ENCODE results near the gene CFAP73. TPM values are rescaled to one million over a fixed set of nuclear protein-coding genes. Genes with fewer than 3 reads are reported as not detected.
"Not testable (repeated sequence)": the region's sequence is repeated elsewhere in the genome, so short reads cannot be mapped to it uniquely, and the experiment has no call there.

Gene CFAP73
- polyA plus RNA-seq, 1 donor, result 1.3 TPM

DNA sequence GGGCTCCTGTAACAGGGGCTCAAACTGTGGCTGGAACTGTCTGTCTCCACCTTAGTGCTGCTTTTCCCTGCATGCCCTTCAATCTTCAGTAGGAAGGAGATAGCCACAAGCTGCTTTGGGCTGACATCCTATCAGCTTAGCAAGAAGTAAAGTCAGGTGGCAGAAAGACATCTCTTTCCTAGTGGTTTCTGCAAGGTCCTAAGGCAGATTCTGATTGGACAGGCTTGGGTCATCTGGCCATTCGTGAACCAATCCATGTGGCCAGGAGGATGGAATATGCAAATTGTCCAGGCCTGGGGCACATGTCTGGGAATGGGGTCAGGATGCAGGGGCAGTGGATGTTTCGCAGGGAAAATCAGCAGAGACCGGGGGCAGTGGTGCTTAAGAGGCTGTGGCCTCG is 41.2 kb downstream of the CFAP73 start:
- no peak for DNase-seq

- no peak for DNase-seq
Measured at GRCh38 chr12:113191227-113191626, 41.7 kb downstream of the CFAP73 start.

GRCh38 chr12:113194971-113195391 is 45.5 kb downstream of the CFAP73 start:
- DNase-seq, result no peak

- no peak for DNase-seq
Measured at GRCh38 chr12:113195598-113195997, 46.1 kb downstream of the CFAP73 start.

- no peak for DNase-seq
Measured at GRCh38 chr12:113196582-113196981, 47.1 kb downstream of the CFAP73 start.

GRCh38 chr12:113196990-113197389 is 47.5 kb downstream of the CFAP73 start:
- DNase-seq, result peak; percentile 65

GRCh38 chr12:113197518-113198077 is 48.1 kb downstream of the CFAP73 start:
- no peak for DNase-seq

GRCh38 chr12:113198296-113198695 is 48.8 kb downstream of the CFAP73 start:
- DNase-seq, result no peak

DNA sequence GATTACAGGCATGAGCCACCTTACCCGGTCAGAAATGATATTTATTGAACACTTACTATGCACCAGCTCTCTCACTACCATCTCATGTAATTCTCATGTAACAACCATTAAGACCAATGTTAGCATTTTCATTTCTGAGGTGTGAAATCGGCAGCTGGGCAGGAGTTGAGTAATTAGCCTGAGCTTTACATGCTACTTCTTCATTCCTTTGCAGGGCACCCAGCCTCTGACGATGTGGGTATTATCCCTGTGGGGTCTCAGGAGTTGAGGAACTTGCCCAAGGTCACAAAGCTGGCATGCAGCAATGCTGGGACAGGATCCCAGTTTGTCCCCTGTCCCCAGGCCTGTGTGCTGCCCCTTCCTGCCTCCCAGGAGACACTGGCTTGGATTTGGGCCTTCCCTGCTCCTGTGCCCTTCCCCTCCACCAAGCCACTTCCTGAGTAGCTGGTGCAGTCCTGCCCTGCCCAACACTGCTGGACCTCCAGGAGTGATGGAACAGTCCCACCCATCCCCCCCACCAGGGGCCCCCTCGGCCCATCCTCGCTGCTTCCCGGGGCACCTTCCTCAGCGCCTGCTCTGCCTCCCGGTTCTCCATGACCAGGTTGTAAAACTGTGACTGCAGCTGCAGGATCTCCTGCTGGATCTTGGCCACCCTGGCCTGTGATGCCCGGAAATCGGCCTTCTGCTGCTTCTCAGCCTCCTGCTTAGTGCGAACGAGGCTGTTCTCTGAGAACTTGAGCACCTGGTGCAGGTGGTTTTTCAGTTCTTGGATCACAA is 50.7 kb downstream of the CFAP73 start:
- no peak for DNase-seq

DNA sequence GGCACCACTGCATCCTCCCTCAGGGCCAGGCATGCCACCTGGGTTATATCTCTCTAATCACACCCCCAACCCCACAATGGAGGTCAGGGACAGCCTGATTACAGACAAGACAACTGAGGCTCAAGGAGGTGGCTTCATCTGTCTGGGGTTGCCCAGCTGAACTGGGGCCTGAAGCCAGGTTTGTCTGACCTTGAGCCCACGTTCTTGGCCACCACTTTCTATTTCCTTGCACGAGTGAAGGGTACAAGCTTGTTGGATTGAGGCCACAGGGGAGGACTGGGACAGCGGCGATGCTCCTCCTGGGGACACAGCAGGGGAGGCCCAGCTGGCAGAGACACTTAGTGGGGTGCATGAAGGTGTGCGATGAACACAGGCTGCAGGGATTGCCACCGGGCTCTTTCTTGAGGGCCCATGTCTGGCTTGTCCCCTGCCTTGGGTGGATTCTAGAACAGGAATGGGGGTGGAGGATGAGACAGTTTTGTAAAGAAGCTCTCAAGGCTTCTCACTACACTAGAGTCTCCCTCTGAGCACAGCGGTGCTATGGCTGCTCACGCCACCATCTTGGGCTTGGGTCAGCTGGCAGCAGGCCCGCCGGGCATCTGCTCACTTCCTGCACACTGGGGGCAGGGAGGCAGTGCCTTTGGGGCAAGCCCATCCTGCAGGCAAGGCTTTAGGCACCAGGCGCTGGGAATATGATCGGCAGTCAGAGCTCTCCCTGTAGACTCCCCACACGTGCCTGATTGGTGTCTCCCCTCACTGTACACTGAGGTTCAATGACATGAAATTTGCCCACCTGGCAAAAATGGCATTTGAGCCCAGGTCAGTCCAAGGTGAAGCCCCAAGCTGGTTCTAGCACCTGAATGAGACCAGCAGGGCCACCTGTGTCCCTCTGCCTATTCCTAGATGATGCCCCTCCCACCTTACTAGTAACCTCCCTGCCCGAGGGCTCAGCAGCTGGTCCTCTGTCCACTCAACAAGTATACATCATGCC is 52.0 kb downstream of the CFAP73 start:
- DNase-seq, result no peak

GRCh38 chr12:113202300-113203075 is 53.0 kb downstream of the CFAP73 start:
- DNase-seq, result no peak

GRCh38 chr12:113203852-113204760 is 54.6 kb downstream of the CFAP73 start:
- DNase-seq, result no peak

GRCh38 chr12:113204804-113205203 is 55.3 kb downstream of the CFAP73 start:
- DNase-seq, result no peak

GRCh38 chr12:113206802-113207201 is 57.3 kb downstream of the CFAP73 start:
- DNase-seq, result not testable (repeated sequence)

GRCh38 chr12:113207613-113208040 is 58.1 kb downstream of the CFAP73 start:
- no peak for DNase-seq

GRCh38 chr12:113208041-113208934 is 58.8 kb downstream of the CFAP73 start:
- DNase-seq, result no peak

Data from left kidney (tissue), 2 donors.